DMS153 (cell line): ENCODE measurements around the gene ARHGEF1.
"Not testable (repeated sequence)": the region's sequence is repeated elsewhere in the genome, so short reads cannot be mapped to it uniquely, and the experiment has no call there.

Experiments used
- DNase-seq: peaks from one replicate; lab custom pipeline; 2025; lab: John Stamatoyannopoulos, UW

Gene ARHGEF1

GRCh38 chr19:41905273-41906002, 22.5 kb downstream of the ARHGEF1 start:
- DNase-seq: no peak

- no peak for DNase-seq
Observed at GRCh38 chr19:41906271-41906670, 23.3 kb downstream of the ARHGEF1 start.

GRCh38 chr19:41906916-41907680, 24.1 kb downstream of the ARHGEF1 start:
- no peak for DNase-seq

GRCh38 chr19:41907994-41908615, 25.1 kb downstream of the ARHGEF1 start:
- no peak for DNase-seq

GRCh38 chr19:41908724-41909464, 25.9 kb downstream of the ARHGEF1 start:
- no peak for DNase-seq

- no peak for DNase-seq
Observed at GRCh38 chr19:41909706-41910105, 26.7 kb downstream of the ARHGEF1 start.

- DNase-seq: no peak
Observed at GRCh38 chr19:41910240-41910991, 27.4 kb downstream of the ARHGEF1 start.

- no peak for DNase-seq
Observed at GRCh38 chr19:41910992-41911888, 28.3 kb downstream of the ARHGEF1 start.

- no peak for DNase-seq
Observed at GRCh38 chr19:41911889-41912731, 29.1 kb downstream of the ARHGEF1 start.

- no peak for DNase-seq
Observed at GRCh38 chr19:41912899-41913537, 30.0 kb downstream of the ARHGEF1 start.

GRCh38 chr19:41913538-41914423, 30.8 kb downstream of the ARHGEF1 start:
- no peak for DNase-seq

GRCh38 chr19:41914424-41914834, 31.4 kb downstream of the ARHGEF1 start:
- DNase-seq: not testable (repeated sequence)

GRCh38 chr19:41915021-41915775, 32.2 kb downstream of the ARHGEF1 start:
- no peak for DNase-seq

GRCh38 chr19:41915776-41916414, 32.9 kb downstream of the ARHGEF1 start:
- no peak for DNase-seq

- no peak for DNase-seq
Observed at GRCh38 chr19:41917676-41918075, 34.7 kb downstream of the ARHGEF1 start.

GRCh38 chr19:41918095-41918494, 35.1 kb downstream of the ARHGEF1 start:
- DNase-seq: no peak
